Activated B cell treated with CpG ODN at 0.5 μM for 24 hours (primary cell): ENCODE measurements around the gene PTPRK. TPM values are rescaled to one million over a fixed set of nuclear protein-coding genes. Genes with fewer than 3 reads are reported as not detected.
"Not testable (repeated sequence)": the region's sequence is repeated elsewhere in the genome, so short reads cannot be mapped to it uniquely, and the experiment has no call there.

ENCODE experiments used
- ATAC-seq: fragments of 200-7000 bp; cut with Tn5 transposase; one replicate; pipeline ENCODE4 v1.10.0; 2021; ENCODE audit warnings: low read depth, mild to moderate bottlenecking, moderate library complexity
- CTCF ChIA-PET: fragments of 350-600 bp; sonication (Branson Sonifier 250); formaldehyde crosslinking; loops from one replicate; lab custom pipeline; 2021; ENCODE audit warnings: antibody characterized with exemption; lab: Charles Lee
- POLR2A ChIA-PET: fragments of 350-600 bp; sonication (Branson Sonifier 250); formaldehyde crosslinking; loops from one replicate; lab custom pipeline; 2021; ENCODE audit warnings: antibody characterized with exemption; lab: Charles Lee
- DNase-seq: peaks from one replicate; pipeline ENCODE4 v3.0.0; 2022
- H3K27ac Mint-ChIP-seq: one replicate; pipeline ENCODE4 v1.8.0; 2020; ENCODE audit warnings: mixed read lengths
- H3K27me3 Mint-ChIP-seq: one replicate; pipeline ENCODE4 v1.8.0; 2021; ENCODE audit warnings: mixed read lengths
- H3K36me3 Mint-ChIP-seq: one replicate; pipeline ENCODE4 v1.8.0; 2021; ENCODE audit warnings: low read depth, mixed read lengths
- H3K4me1 Mint-ChIP-seq: one replicate; pipeline ENCODE4 v1.8.0; 2021; ENCODE audit warnings: mixed read lengths
- H3K4me3 Mint-ChIP-seq: one replicate; pipeline ENCODE4 v1.8.0; 2020; ENCODE audit warnings: mild to moderate bottlenecking, mixed read lengths
- H3K9me3 Mint-ChIP-seq: one replicate; pipeline ENCODE4 v1.8.0; 2020; ENCODE audit warnings: mixed read lengths
- CTCF ChIP-seq: fragments of 200-600 bp; IDR thresholded peaks from one replicate; pipeline ENCODE4 v1.8.0; 2022; ENCODE audit warnings: antibody characterized with exemption, mild to moderate bottlenecking
- intact Hi-C: fragments of 100-400 bp; cut with micrococcal nuclease; formaldehyde crosslinking; loops from one replicate; pipeline ENCODE4 v1.15.1; 2024
- total RNA-seq: library from RNA; stranded (reverse); gene quantifications from 2 replicates; pipeline ENCODE4 v1.2.3, GENCODE V29; 2022

PTPRK gene
- total RNA-seq, 1 donor from 2014 or later, result 14.2 TPM

GRCh38 chr6:128439627-128440026 lies 80.8 kb downstream of the PTPRK start:
- Mint-ChIP-seq H3K27ac (no peak overlapping the region), H3K27me3 (no peaks in the 10 kb centered on the region), H3K4me3 (no peak overlapping the region), H3K36me3 (no peaks in the 10 kb centered on the region), H3K4me1 (no peaks in the 10 kb centered on the region), H3K9me3 (no peaks in the 10 kb centered on the region)
- no peak for DNase-seq
- intact Hi-C loops, result no loop called here
- no peak for TF ChIP-seq CTCF
- CTCF ChIA-PET, result no interaction called here
- POLR2A ChIA-PET, result no interaction called here
- ATAC-seq, result no peak

- H3K9me3 Mint-ChIP-seq, result peaks cover 2% of the 10 kb centered on the region
- H3K27me3 Mint-ChIP-seq, result no peaks in the 10 kb centered on the region
- DNase-seq, result no peak
- H3K27ac Mint-ChIP-seq, result no peak overlapping the region
- POLR2A ChIA-PET, result no interaction called here
- intact Hi-C loops, result no loop called here
- CTCF ChIA-PET, result no interaction called here
- no peak for ATAC-seq
- H3K36me3 Mint-ChIP-seq, result no peaks in the 10 kb centered on the region
- no peak overlapping the region for H3K4me3 Mint-ChIP-seq
- no peak for TF ChIP-seq CTCF
- no peaks in the 10 kb centered on the region for H3K4me1 Mint-ChIP-seq
Observed at GRCh38 chr6:128438393-128438792, 82.0 kb downstream of the PTPRK start.

GRCh38 chr6:128437685-128438084 lies 82.7 kb downstream of the PTPRK start:
- POLR2A ChIA-PET, result no interaction called here
- intact Hi-C loops, result no loop called here
- H3K27me3 Mint-ChIP-seq, result no peaks in the 10 kb centered on the region

GRCh38 chr6:128434752-128435151 lies 85.6 kb downstream of the PTPRK start:
- H3K36me3 Mint-ChIP-seq, H3K27ac Mint-ChIP-seq, CTCF ChIA-PET, POLR2A ChIA-PET, DNase-seq, H3K9me3 Mint-ChIP-seq, intact Hi-C loops, H3K4me1 Mint-ChIP-seq, H3K27me3 Mint-ChIP-seq, H3K4me3 Mint-ChIP-seq, ATAC-seq: not testable (repeated sequence)

More at GRCh38 chr6:128437685-128438084, 82.7 kb downstream of the PTPRK start:
- Mint-ChIP-seq H3K27ac (no peak overlapping the region), H3K4me1 (no peaks in the 10 kb centered on the region), H3K36me3 (no peaks in the 10 kb centered on the region), H3K9me3 (peaks cover 2% of the 10 kb centered on the region), H3K4me3 (no peak overlapping the region)
- ATAC-seq (no peak), DNase-seq (no peak)
- no peak for TF ChIP-seq CTCF
- CTCF ChIA-PET, result no interaction called here

- no peaks in the 10 kb centered on the region for H3K4me1 Mint-ChIP-seq
- peaks cover 2% of the 10 kb centered on the region for H3K9me3 Mint-ChIP-seq
- H3K27ac Mint-ChIP-seq, result no peak overlapping the region
- intact Hi-C loops, result no loop called here
- ChIA-PET POLR2A (no interaction called here), CTCF (no interaction called here)
- DNase-seq (no peak), ATAC-seq (no peak)
- no peaks in the 10 kb centered on the region for H3K27me3 Mint-ChIP-seq
- H3K4me3 Mint-ChIP-seq, result no peak overlapping the region
- H3K36me3 Mint-ChIP-seq, result no peaks in the 10 kb centered on the region
- no peak for TF ChIP-seq CTCF
Observed at GRCh38 chr6:128432394-128432793, 88.0 kb downstream of the PTPRK start.

GRCh38 chr6:128427139-128427538 lies 93.3 kb downstream of the PTPRK start:
- CTCF ChIA-PET, result no interaction called here
- Mint-ChIP-seq H3K27ac (no peak overlapping the region), H3K9me3 (no peaks in the 10 kb centered on the region), H3K4me3 (no peak overlapping the region), H3K36me3 (no peaks in the 10 kb centered on the region), H3K27me3 (no peaks in the 10 kb centered on the region), H3K4me1 (no peaks in the 10 kb centered on the region)
- no peak for TF ChIP-seq CTCF
- DNase-seq (no peak), ATAC-seq (no peak)
- intact Hi-C loops, result loop anchor here (10.0 kb wide), 1 partner anchor 1972 kb away; no protein-coding TSS in a partner anchor
- POLR2A ChIA-PET, result no interaction called here
